Upper lobe of right lung (tissue), 1 donor: ENCODE results near the gene AKAP7. TPM values are rescaled to one million over a fixed set of nuclear protein-coding genes. Genes with fewer than 3 reads are reported as not detected.

ENCODE experiments used
- ATAC-seq: fragments of 200-7000 bp; cut with Tn5 transposase; one replicate; pipeline ENCODE4 v1.9.1; 2020; ENCODE audit warnings: mild to moderate bottlenecking, moderate library complexity
- DNase-seq: peaks from one replicate; pipeline ENCODE4 v3.0.0-alpha.2; 2020
- H3K27ac ChIP-seq: fragments of 200-600 bp; one replicate; pipeline ENCODE4 v1.8.0; 2022
- H3K27me3 ChIP-seq: fragments of 200-600 bp; one replicate; pipeline ENCODE4 v1.8.0; 2022; ENCODE audit warnings: mild to moderate bottlenecking
- H3K36me3 ChIP-seq: fragments of 200-600 bp; one replicate; pipeline ENCODE4 v1.8.0; 2022
- H3K4me1 ChIP-seq: fragments of 200-600 bp; one replicate; pipeline ENCODE4 v1.8.0; 2022
- H3K4me3 ChIP-seq: fragments of 200-600 bp; one replicate; pipeline ENCODE4 v1.8.0; 2022; ENCODE audit warnings: mild to moderate bottlenecking
- H3K9me3 ChIP-seq: fragments of 200-600 bp; one replicate; pipeline ENCODE4 v1.8.0; 2022
- intact Hi-C: fragments of 100-400 bp; cut with DNase I; formaldehyde crosslinking; loops from one replicate; pipeline ENCODE4 v1.11.0; 2022
- total RNA-seq: library from RNA; stranded (reverse); fragmentation: NEBNext Ultra II Directional; extraction: Animal tissue kit (Norgen Biotek cat#: 25700); gene quantifications from one replicate; pipeline ENCODE4 v1.2.1, GENCODE V29; 2021
- TF ChIP-seq, protein P1 (sequence below): fragments of 200-600 bp; IDR thresholded peaks from one replicate; pipeline ENCODE4 v1.8.0; 2022; ENCODE audit warnings: antibody characterized with exemption
- donor health status: DM: no; HTN: yes; CAD: no; lungs with severe emphysema.

AKAP7 gene
- total RNA-seq, 1 donor from 2014 or later: 11.1 TPM

DNA sequence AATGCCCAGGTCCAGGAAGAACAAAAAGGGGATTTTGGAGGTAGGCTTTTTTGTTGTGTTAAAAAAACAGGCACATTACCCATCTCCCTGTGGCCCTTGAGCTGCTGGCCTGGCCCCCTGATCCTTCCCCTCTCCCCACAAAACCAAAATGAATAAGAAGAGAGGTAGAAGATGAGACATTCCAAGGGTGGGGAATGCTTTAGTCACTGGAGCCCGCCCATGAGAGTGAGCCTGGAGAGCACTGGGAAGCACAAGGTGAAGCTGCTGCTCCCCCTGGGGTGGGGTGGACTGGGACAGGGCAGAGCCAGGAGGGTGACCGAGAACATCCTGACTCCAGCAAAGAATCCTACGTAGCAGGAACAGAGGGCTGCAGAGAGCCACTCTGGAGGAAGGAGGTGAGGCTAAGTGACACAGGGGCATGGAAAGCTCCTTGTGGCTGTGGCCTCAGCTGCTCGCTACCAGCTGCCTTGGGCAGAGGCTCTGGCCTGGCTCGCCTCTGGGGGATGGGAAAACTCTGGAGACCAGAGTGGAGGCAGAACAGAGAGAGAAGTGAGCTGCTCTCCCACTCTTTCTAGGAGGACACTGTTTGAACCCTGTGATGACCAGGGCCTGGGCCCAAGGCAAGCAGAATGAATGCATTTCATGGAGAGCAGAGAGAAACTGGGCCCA, 48.3 kb downstream of the AKAP7 start:
- Histone ChIP-seq H3K4me3 (no peak overlapping the region), H3K36me3 (no peaks in the 10 kb centered on the region), H3K9me3 (no peaks in the 10 kb centered on the region), H3K4me1 (no peaks in the 10 kb centered on the region), H3K27me3 (no peaks in the 10 kb centered on the region), H3K27ac (no peak overlapping the region)
- DNase-seq (no peak), ATAC-seq (peak; percentile 36)
- intact Hi-C loops: no loop called here
- TF ChIP-seq, protein P1, sequence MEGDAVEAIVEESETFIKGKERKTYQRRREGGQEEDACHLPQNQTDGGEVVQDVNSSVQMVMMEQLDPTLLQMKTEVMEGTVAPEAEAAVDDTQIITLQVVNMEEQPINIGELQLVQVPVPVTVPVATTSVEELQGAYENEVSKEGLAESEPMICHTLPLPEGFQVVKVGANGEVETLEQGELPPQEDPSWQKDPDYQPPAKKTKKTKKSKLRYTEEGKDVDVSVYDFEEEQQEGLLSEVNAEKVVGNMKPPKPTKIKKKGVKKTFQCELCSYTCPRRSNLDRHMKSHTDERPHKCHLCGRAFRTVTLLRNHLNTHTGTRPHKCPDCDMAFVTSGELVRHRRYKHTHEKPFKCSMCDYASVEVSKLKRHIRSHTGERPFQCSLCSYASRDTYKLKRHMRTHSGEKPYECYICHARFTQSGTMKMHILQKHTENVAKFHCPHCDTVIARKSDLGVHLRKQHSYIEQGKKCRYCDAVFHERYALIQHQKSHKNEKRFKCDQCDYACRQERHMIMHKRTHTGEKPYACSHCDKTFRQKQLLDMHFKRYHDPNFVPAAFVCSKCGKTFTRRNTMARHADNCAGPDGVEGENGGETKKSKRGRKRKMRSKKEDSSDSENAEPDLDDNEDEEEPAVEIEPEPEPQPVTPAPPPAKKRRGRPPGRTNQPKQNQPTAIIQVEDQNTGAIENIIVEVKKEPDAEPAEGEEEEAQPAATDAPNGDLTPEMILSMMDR: no peak

DNA sequence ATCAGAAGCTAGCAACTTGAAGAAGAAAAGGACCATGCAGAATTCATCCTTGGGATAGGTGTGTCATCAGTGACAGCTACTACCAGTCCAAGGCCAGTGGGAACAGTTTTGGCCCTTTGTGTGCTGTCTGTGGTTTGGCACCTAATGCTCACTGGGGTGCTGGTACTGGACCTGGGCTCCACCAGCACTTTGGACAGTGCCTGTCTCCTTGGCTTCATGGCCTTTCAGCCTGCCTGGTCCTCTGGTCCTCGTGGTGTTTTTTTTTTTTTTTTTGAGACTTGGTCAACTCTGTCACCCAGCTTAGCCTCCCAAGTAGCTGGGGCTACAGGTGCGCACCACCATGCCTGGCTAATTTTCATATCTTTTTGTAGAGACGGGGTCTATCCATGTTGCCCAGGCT, 56.3 kb downstream of the AKAP7 start:
- H3K27ac ChIP-seq: no peak overlapping the region
- ATAC-seq (no peak), DNase-seq (no peak)
- intact Hi-C loops: no loop called here
- H3K27me3 ChIP-seq: no peaks in the 10 kb centered on the region
- H3K4me1 ChIP-seq: no peaks in the 10 kb centered on the region
- H3K9me3 ChIP-seq: peaks cover 16% of the 10 kb centered on the region
- H3K4me3 ChIP-seq: no peak overlapping the region
- H3K36me3 ChIP-seq: no peaks in the 10 kb centered on the region
- TF ChIP-seq, protein P1: no peak

DNA sequence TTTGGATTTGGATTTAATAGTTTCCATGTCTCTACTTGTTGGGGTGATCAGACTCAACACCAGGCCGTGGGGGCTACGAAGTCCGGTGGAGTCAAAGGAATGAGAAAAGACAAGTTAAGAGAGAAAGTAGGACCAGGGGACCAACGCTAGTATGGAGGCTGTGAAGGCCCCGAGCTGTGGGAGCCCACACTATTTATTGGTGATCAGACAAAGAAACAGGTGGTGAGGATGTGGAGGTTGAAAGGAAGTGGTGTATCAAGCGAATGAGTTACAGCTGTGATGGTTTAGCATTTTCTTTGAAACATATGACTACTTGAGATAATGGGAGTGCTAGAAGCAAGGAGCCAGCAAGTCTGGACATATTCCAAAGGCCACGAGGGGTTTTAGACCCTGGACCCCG, 62.4 kb downstream of the AKAP7 start:
- Histone ChIP-seq H3K4me3 (no peak overlapping the region), H3K9me3 (peaks cover 11% of the 10 kb centered on the region), H3K27me3 (no peaks in the 10 kb centered on the region), H3K36me3 (peaks cover 10% of the 10 kb centered on the region), H3K4me1 (peaks cover 8% of the 10 kb centered on the region), H3K27ac (no peak overlapping the region)
- TF ChIP-seq, protein P1: no peak
- intact Hi-C loops: no loop called here
- DNase-seq: no peak
- no peak for ATAC-seq

DNA sequence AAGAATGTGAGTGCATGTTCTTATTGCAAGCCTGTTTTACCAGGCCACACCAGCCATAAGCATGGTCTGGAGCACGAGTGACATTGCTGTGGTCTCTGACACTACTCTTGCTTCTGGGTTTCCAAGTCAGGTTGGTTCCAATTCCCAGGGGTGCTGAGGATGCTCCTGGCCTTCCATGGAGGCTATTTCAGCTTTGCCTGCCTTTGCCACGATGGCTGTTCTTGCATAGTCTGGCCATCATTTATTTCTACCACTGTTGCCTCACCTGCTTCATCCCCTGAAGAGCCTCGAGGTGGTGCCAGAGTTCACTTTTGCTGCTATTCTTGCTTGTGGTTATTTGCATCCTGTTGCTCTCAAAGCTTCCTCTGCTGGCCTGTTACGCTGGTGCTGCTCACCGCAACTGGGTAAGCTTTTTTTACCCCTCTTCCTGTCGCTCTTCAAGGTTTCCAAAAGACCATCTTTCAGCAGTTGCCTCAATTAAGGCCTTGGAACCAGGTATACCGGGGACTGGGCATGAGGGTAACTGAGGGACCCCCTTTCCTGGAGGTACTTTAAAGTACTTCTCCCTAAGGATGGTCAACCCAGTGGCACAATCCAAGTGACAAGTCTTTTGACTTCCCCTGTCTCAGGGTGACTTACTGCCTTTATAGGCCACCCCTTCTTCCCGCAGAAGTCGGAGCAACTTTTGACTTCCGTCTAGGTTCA, 64.5 kb downstream of the AKAP7 start:
- DNase-seq (no peak), ATAC-seq (peak; percentile 99)
- Histone ChIP-seq H3K4me3 (no peak overlapping the region), H3K4me1 (peaks cover 8% of the 10 kb centered on the region), H3K27ac (peak overlapping the region; percentile 60), H3K36me3 (peaks cover 10% of the 10 kb centered on the region), H3K9me3 (no peaks in the 10 kb centered on the region), H3K27me3 (no peaks in the 10 kb centered on the region)
- TF ChIP-seq, protein P1: peak; percentile 66
- intact Hi-C loops: no loop called here

DNA sequence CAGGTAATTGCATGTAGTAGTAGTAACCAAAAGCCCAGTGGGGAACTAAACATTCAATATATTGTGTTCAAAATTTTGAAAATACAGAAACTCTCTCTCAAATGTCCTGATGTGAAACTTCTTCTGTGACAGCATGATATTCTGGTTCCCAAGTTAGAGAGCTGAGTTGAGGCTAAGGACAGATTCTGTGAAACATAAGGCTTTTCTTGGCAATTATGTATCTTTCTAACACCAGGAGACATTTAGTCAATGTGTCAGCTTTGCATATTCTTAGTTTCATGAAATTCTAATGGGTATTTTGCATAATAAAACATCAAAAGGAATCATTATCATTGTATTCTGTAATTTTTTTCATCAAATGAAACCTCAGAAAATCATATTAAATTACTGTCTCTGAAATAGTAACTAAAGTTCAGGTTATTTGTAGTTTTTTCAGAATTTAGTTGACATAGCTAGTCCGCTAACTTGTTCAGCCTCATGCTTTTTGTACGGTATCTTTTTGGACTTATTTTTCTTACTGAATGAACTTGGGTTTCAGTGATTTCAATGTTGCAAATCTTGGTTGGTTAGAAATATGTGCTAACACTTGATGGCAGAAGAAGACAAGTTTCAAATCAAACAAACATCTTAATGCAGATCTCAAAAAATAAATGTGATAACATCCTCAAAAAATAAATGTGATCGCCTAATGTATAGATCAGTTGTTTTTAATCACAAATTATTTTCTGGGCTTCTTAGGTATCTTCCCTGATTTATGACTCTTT, 70.4 kb downstream of the AKAP7 start:
- TF ChIP-seq, protein P1: no peak
- ATAC-seq (no peak), DNase-seq (no peak)
- H3K27ac ChIP-seq: no peak overlapping the region
- no peaks in the 10 kb centered on the region for H3K36me3 ChIP-seq
- H3K4me3 ChIP-seq: no peak overlapping the region
- no peaks in the 10 kb centered on the region for H3K27me3 ChIP-seq
- no peaks in the 10 kb centered on the region for H3K9me3 ChIP-seq
- intact Hi-C loops: no loop called here
- no peaks in the 10 kb centered on the region for H3K4me1 ChIP-seq
